AG09309 (cell line): Measurements from ENCODE around the gene TMEM240.

Experiments used
- DNase-seq: peaks from one replicate; pipeline ENCODE4 v3.0.0-alpha.2; 2010; ENCODE audit warnings: low read depth
- H3K4me3 ChIP-seq: 2 replicates; pipeline ENCODE4 v1.5.1; 2011; ENCODE audit warnings: mild to moderate bottlenecking, low read depth, low read length, moderate library complexity; ENCODE audit not compliant: control insufficient read depth
- TF ChIP-seq, protein P1 (sequence below): IDR thresholded peaks from 2 replicates; pipeline ENCODE4 v1.5.1; 2011; ENCODE audit warnings: mild to moderate bottlenecking, low read depth, low read length, inconsistent platforms; ENCODE audit not compliant: insufficient read depth, control insufficient read depth; ENCODE audit errors: missing control alignments

The TMEM240 gene

DNA sequence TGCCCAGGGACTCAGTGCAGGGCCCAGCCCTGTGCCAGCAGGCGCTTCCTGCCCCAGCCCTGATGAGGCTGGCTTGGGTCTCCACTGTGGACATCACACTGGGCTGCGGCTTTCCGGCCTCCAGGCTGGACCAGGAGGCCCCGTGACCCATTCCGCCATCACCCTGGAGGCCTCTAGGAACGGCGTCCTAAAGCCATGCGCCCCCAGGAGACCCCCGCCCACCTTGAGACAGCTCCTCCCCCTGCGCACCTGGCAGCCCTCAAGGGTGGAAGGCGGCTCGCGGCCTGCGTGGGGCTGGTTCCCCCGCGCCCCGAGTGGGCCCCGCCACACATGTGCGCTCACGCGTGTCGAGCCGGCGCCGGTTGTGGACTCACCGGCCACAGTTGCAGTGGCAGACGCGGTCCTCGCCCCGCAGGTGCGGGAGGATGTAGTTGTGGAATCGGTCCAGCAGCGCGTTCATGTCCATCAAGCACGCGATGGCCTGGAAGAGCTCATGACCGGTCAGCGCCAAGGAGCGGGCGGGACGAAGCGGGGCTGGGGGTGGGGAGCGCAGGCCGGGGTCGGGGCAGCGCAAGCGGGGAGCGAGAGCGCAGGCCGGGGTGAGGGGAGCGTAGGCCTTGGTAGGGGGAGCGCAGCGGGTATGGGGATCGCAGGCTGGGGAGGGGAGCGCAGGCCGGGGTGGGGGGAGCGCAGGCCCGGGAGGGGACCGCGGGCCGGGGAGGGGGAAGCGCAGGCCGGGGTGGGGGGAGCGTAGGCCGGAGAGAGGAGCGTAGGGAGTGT lies 924 bp downstream of the TMEM240 start:
- TF ChIP-seq, protein P1, sequence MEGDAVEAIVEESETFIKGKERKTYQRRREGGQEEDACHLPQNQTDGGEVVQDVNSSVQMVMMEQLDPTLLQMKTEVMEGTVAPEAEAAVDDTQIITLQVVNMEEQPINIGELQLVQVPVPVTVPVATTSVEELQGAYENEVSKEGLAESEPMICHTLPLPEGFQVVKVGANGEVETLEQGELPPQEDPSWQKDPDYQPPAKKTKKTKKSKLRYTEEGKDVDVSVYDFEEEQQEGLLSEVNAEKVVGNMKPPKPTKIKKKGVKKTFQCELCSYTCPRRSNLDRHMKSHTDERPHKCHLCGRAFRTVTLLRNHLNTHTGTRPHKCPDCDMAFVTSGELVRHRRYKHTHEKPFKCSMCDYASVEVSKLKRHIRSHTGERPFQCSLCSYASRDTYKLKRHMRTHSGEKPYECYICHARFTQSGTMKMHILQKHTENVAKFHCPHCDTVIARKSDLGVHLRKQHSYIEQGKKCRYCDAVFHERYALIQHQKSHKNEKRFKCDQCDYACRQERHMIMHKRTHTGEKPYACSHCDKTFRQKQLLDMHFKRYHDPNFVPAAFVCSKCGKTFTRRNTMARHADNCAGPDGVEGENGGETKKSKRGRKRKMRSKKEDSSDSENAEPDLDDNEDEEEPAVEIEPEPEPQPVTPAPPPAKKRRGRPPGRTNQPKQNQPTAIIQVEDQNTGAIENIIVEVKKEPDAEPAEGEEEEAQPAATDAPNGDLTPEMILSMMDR: no peak
- H3K4me3 ChIP-seq: peak overlapping the region; percentile 47
- DNase-seq: no peak

DNA sequence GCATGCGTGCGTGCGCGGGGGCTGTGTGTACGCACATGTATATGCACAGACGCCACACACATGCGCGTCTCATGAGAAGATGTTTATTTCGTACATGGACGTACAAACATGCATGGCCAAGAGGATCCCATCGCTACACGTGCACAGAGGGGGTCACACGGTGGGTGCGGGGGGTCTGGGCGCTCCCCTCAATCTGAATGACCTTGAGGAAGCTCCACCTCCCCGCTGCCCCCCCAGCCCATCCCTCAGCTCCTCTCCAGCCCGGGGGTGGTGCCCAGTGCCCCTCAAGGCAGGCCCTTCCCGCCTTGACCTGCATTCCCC lies 1.5 kb downstream of the TMEM240 start:
- TF ChIP-seq, protein P1: no peak
- DNase-seq: no peak
- H3K4me3 ChIP-seq: peak overlapping the region; percentile 47

- TF ChIP-seq, protein P1: no peak
- no peak overlapping the region for H3K4me3 ChIP-seq
- DNase-seq: no peak
Measured at GRCh38 chr1:1538334-1538733, 2.1 kb downstream of the TMEM240 start.

GRCh38 chr1:1537626-1538250 lies 2.7 kb downstream of the TMEM240 start:
- DNase-seq: no peak
- H3K4me3 ChIP-seq: no peak overlapping the region
- TF ChIP-seq, protein P1: no peak

DNA sequence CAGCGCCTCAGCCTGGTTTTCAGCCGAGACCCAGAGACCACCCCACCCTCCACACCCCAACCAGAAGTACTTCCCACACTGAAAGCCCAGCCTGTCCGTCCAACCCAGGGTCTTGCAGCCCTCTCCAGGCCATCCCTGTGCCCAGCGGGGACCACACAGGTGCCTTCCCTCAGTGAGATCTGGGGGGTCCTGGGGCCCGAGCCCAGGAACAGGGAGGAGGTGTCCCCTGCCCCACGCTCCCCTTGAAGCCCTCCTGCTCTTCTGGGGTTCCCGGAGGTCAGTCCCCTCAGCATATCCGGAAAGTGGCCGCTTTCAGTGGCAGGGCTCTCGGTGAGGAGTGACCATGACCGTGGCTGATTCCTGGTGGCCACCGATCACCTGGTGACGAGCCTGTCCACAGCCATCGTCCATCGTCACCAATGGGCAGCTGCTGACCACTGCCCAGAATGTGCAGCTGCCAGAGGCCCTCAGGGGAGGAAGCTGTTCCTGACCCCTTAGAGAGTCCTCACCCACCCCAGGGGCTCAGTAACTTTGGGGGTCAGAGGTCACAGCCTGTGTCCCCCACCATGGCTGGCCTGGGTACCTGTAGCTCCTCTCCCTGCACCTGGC lies 3.4 kb downstream of the TMEM240 start:
- TF ChIP-seq, protein P1: no peak
- no peak for DNase-seq
- H3K4me3 ChIP-seq: no peak overlapping the region

GRCh38 chr1:1536019-1536937 lies 4.1 kb downstream of the TMEM240 start:
- no peak overlapping the region for H3K4me3 ChIP-seq
- TF ChIP-seq, protein P1: no peak
- DNase-seq: no peak
